ENCODE measurements around the gene FAXC. TPM values are rescaled to one million over a fixed set of nuclear protein-coding genes. Genes with fewer than 3 reads are reported as not detected.
A peak's percentile ranks its signal among the peaks of the same experiment; 100 is the strongest.

Gene FAXC
- total RNA-seq, 1 donor from 2014 or later, result 5.3 TPM

DNA sequence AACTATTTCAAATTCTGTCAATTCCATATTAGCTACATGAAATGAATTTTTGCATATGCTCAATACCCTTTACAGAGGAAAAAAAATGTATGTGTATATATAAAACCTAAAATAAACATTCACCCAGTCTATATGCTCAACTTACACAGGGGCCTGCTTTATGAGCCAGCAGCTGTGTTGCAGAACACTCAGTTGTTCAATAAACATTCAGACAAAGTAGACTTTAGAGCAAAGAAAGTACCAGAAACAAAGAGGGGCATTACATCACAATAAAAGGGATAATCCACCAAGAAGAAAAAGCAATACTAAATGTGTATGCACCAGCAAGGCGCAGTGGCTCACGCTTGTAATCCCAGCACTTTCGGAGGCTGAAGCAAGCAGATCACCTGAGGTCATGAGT is 35.0 kb upstream of the FAXC start:
- Histone ChIP-seq H3K27me3 (ENCODE audit: control insufficient read depth, insufficient read depth, low read length) (no peaks in the 10 kb centered on the region), H3K36me3 (ENCODE audit: control insufficient read depth, insufficient read depth, low read length) (no peaks in the 10 kb centered on the region), H3K4me3 (ENCODE audit: low read depth, low read length) (no peak overlapping the region)
- TF ChIP-seq CTCF (IDR thresholded peaks at IDR 0.05; ENCODE audit: insufficient read depth, low read length, severe bottlenecking), result no peak
- FAIRE-seq (no peak), DNase-seq (ENCODE audit: low read depth) (no peak)

DNA sequence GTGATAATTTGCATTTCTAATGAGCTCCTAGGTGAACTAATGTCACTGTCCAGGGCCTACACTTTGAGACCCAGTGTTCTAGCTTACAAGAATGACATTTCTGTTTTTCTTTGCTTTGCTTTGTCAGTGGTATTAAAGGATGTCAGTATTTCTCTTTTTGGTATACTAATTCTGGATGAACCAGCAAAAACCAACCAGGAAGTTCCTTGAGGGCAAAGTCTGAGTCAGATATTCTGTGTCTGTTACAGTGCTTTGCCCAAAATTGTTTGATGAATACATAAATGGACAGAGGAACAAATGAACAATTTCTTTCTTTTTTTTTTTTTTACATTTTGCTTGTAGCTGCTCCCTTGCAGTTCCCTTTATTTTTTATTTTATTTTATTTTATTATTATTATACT is 29.2 kb upstream of the FAXC start:
- FAIRE-seq (no peak), DNase-seq (ENCODE audit: low read depth) (peak; percentile 38)
- H3K4me3 ChIP-seq (ENCODE audit: low read depth, low read length), result no peak overlapping the region
- H3K27me3 ChIP-seq (ENCODE audit: control insufficient read depth, insufficient read depth, low read length), result no peaks in the 10 kb centered on the region
- TF ChIP-seq CTCF (IDR thresholded peaks at IDR 0.05; ENCODE audit: insufficient read depth, low read length, severe bottlenecking), result no peak
- H3K36me3 ChIP-seq (ENCODE audit: control insufficient read depth, insufficient read depth, low read length), result no peaks in the 10 kb centered on the region

DNA sequence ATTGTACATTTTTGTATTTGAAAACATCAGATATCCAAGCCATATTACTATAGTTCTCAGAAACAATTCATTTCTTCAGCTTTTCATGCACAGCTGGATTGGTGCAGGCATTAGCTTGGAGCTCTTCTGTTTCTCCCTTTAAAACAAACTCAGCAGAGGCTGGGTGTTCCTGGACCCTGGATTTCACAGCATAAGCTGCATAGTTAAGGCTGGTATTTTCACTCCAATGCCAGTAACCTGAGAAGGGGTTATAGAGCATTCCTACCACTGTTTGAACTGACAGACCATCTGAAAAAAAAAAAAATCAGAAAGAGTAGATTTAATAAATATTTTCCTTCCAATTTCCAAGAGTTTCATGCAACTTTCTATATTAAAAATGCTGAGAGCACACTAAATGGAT is 20.1 kb upstream of the FAXC start:
- DNase-seq (ENCODE audit: low read depth) (no peak), FAIRE-seq (no peak)
- no peak for TF ChIP-seq CTCF (IDR thresholded peaks at IDR 0.05; ENCODE audit: insufficient read depth, low read length, severe bottlenecking)
- Histone ChIP-seq H3K4me3 (ENCODE audit: low read depth, low read length) (no peak overlapping the region), H3K27me3 (ENCODE audit: control insufficient read depth, insufficient read depth, low read length) (no peaks in the 10 kb centered on the region), H3K36me3 (ENCODE audit: control insufficient read depth, insufficient read depth, low read length) (no peaks in the 10 kb centered on the region)

GRCh38 chr6:99366852-99367251 is 17.4 kb upstream of the FAXC start:
- H3K27me3 ChIP-seq (ENCODE audit: control insufficient read depth, insufficient read depth, low read length), result no peaks in the 10 kb centered on the region
- no peaks in the 10 kb centered on the region for H3K36me3 ChIP-seq (ENCODE audit: control insufficient read depth, insufficient read depth, low read length)
- no peak overlapping the region for H3K4me3 ChIP-seq (ENCODE audit: low read depth, low read length)
- TF ChIP-seq CTCF (IDR thresholded peaks at IDR 0.05; ENCODE audit: insufficient read depth, low read length, severe bottlenecking), result no peak
- DNase-seq (ENCODE audit: low read depth) (no peak), FAIRE-seq (no peak)

DNA sequence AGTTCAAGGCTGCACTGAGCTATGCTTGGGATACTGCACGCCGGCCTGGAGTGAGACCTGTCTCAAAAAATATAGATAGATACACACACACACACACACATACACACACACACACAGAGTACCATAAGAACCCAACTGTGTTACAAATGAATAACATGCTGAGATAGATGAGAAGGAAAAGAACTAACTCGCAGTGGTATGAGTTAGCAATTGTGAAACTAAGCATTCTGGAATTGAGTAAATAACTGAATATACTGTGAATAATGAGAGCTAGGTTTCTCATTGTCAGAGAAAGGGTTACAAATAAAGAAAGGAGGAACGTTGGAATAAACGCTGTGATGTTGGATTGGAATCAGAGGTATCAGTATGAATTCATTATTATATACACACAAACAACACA is 14.6 kb upstream of the FAXC start:
- FAIRE-seq (no peak), DNase-seq (ENCODE audit: low read depth) (no peak)
- H3K36me3 ChIP-seq (ENCODE audit: control insufficient read depth, insufficient read depth, low read length), result no peaks in the 10 kb centered on the region
- no peak for TF ChIP-seq CTCF (IDR thresholded peaks at IDR 0.05; ENCODE audit: insufficient read depth, low read length, severe bottlenecking)
- no peak overlapping the region for H3K4me3 ChIP-seq (ENCODE audit: low read depth, low read length)
- H3K27me3 ChIP-seq (ENCODE audit: control insufficient read depth, insufficient read depth, low read length), result no peaks in the 10 kb centered on the region

DNA sequence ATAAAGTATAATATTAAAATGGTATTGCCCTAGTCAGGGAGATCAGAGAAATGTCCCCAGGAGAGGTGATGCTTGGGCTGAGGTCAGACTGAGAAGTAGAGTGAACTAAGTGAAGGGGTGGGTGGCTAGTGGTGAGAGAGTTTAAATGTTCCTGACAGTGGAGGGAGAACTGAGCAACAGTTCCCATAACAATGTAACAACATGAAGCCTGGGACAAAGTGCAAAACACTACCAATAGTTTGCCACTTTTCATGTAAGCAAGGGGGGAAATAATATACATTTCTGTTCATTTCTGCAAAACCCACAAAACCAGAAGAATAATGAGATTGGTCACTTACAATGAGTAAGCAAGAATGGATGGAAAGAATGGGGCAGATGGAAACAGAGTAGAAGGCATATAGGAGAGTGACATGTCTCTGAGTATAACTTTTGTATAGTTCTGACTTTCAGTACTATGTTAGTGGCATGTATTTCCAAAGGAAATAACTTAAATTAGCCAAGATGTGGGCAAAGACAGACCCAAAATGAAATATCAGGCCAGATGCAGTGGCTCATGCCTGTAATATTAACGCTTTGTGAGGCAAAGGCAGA is 13.3 kb upstream of the FAXC start:
- no peak for DNase-seq (ENCODE audit: low read depth)
- no peak for FAIRE-seq
- Histone ChIP-seq H3K4me3 (ENCODE audit: low read depth, low read length) (no peak overlapping the region), H3K36me3 (ENCODE audit: control insufficient read depth, insufficient read depth, low read length) (no peaks in the 10 kb centered on the region), H3K27me3 (ENCODE audit: control insufficient read depth, insufficient read depth, low read length) (no peaks in the 10 kb centered on the region)
- TF ChIP-seq CTCF (IDR thresholded peaks at IDR 0.05; ENCODE audit: insufficient read depth, low read length, severe bottlenecking), result no peak
